ENCODE results near the gene TBX10. TPM values are rescaled to one million over a fixed set of nuclear protein-coding genes. Genes with fewer than 3 reads are reported as not detected.
A peak's percentile ranks its signal among the peaks of the same experiment; 100 is the strongest.

TBX10 gene
- total RNA-seq, 1 experiment from 2014 or later: not detected

- intact Hi-C loops (cut with micrococcal nuclease; ENCODE audit: unreplicated experiment): no loop called here
- no peak for DNase-seq (ENCODE audit: low spot score)
- no TSS peak for BruUV-seq (replicated peaks)
- Histone ChIP-seq H3K4me1 (ENCODE audit: insufficient read depth, low read length, poor library complexity, severe bottlenecking) (peaks cover 23% of the 10 kb centered on the region), H3K9me3 (ENCODE audit: low read depth, low read length, poor library complexity, severe bottlenecking) (no peaks in the 10 kb centered on the region), H3K4me3 (ENCODE audit: low read depth, low read length, poor library complexity, severe bottlenecking) (no peak overlapping the region), H3K27me3 (replicated peaks; ENCODE audit: insufficient read depth, low read depth, low read length, poor library complexity) (no peaks in the 10 kb centered on the region), H3K36me3 (ENCODE audit: insufficient read depth, low read length, poor library complexity, severe bottlenecking) (peaks cover 37% of the 10 kb centered on the region), H3K27ac (ENCODE audit: low read depth, low read length, poor library complexity, severe bottlenecking) (no peak overlapping the region)
- ChIA-PET POLR2A (ENCODE audit: low non-redundant PET) (no interaction called here), CTCF (no interaction called here)
- TF ChIP-seq EZH2 (IDR thresholded peaks at IDR 0.05; ENCODE audit: borderline replicate concordance, low read depth, low read length, poor library complexity, severe bottlenecking): no peak
- TF ChIP-seq CTCF (conservative IDR thresholded peaks at IDR 0.05; ENCODE audit: low read depth, low read length): no peak
These were observed 52.9 kb downstream of the TBX10 start for GRCh38 chr11:67586568-67587250.

- ChIA-PET CTCF (no interaction called here), POLR2A (ENCODE audit: low non-redundant PET) (no interaction called here)
- peak overlapping the region; percentile 37 for H3K27ac ChIP-seq (ENCODE audit: low read depth, low read length, poor library complexity, severe bottlenecking)
- H3K4me3 ChIP-seq (ENCODE audit: low read depth, low read length, poor library complexity, severe bottlenecking): no peak overlapping the region
- no peaks in the 10 kb centered on the region for H3K27me3 ChIP-seq (replicated peaks; ENCODE audit: insufficient read depth, low read depth, low read length, poor library complexity)
- TF ChIP-seq EZH2 (IDR thresholded peaks at IDR 0.05; ENCODE audit: borderline replicate concordance, low read depth, low read length, poor library complexity, severe bottlenecking): no peak
- no peak for TF ChIP-seq CTCF (conservative IDR thresholded peaks at IDR 0.05; ENCODE audit: low read depth, low read length)
- peaks cover 37% of the 10 kb centered on the region for H3K36me3 ChIP-seq (ENCODE audit: insufficient read depth, low read length, poor library complexity, severe bottlenecking)
- intact Hi-C loops (cut with micrococcal nuclease; ENCODE audit: unreplicated experiment): no loop called here
- H3K4me1 ChIP-seq (ENCODE audit: insufficient read depth, low read length, poor library complexity, severe bottlenecking): peaks cover 30% of the 10 kb centered on the region
- no peak for DNase-seq (ENCODE audit: low spot score)
- no TSS peak for BruUV-seq (replicated peaks)
- no peaks in the 10 kb centered on the region for H3K9me3 ChIP-seq (ENCODE audit: low read depth, low read length, poor library complexity, severe bottlenecking)
These were observed 53.7 kb downstream of the TBX10 start for GRCh38 chr11:67585911-67586310.

- Histone ChIP-seq H3K27me3 (replicated peaks; ENCODE audit: insufficient read depth, low read depth, low read length, poor library complexity) (no peaks in the 10 kb centered on the region), H3K4me1 (ENCODE audit: insufficient read depth, low read length, poor library complexity, severe bottlenecking) (peaks cover 30% of the 10 kb centered on the region), H3K27ac (ENCODE audit: low read depth, low read length, poor library complexity, severe bottlenecking) (peak overlapping the region; percentile 90), H3K9me3 (ENCODE audit: low read depth, low read length, poor library complexity, severe bottlenecking) (no peaks in the 10 kb centered on the region), H3K36me3 (ENCODE audit: insufficient read depth, low read length, poor library complexity, severe bottlenecking) (peaks cover 37% of the 10 kb centered on the region), H3K4me3 (ENCODE audit: low read depth, low read length, poor library complexity, severe bottlenecking) (peak overlapping the region; percentile 70)
- no peak for TF ChIP-seq CTCF (conservative IDR thresholded peaks at IDR 0.05; ENCODE audit: low read depth, low read length)
- ChIA-PET POLR2A (ENCODE audit: low non-redundant PET) (interaction anchor here (0.5 kb wide), 1 partner anchor 1208 kb away, joined by 5 read pairs; no protein-coding TSS in a partner anchor), CTCF (no interaction called here)
- DNase-seq (ENCODE audit: low spot score): no peak
- BruUV-seq (replicated peaks): TSS peak; percentile 44
- intact Hi-C loops (cut with micrococcal nuclease; ENCODE audit: unreplicated experiment): no loop called here
These were observed 54.4 kb downstream of the TBX10 start for GRCh38 chr11:67584881-67585873.

Measured in A673 (cell line).